Activated CD4-positive, CD25-positive, alpha-beta regulatory T cell treated with anti-CD3 and anti-CD28 coated beads, Interleukin-2, amount 50 U/mL, for 72 hours (primary cell): Measurements from ENCODE around the gene MOB2.
"Not testable (repeated sequence)": the region's sequence is repeated elsewhere in the genome, so short reads cannot be mapped to it uniquely, and the experiment has no call there.

Experiments used
- DNase-seq: peaks from one replicate; pipeline ENCODE4 v3.0.0; 2021

MOB2 gene

DNA sequence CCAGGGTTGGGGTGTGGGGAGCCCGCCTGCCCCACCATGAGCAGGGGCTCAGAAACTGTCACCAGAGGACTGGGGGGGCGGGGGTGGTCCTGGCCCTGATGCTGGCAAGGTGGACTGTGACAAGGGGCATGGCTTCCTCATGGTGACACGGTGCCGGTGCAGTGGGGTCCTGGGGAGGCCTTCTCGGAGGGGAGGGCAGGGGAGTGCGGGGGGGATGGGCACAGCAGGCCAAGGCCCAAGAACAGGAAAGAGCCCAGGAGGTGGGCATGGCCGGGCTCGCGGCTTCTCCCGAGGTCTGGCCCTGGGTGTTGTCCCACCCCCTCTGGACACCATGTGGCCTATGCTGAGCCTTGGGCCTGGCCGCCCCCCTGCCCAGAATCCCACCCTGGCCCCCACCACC, 47.2 kb downstream of the MOB2 start:
- no peak for DNase-seq

GRCh38 chr11:1438967-1439330, 47.6 kb downstream of the MOB2 start:
- DNase-seq: no peak

GRCh38 chr11:1438261-1438966, 48.2 kb downstream of the MOB2 start:
- DNase-seq: no peak

DNA sequence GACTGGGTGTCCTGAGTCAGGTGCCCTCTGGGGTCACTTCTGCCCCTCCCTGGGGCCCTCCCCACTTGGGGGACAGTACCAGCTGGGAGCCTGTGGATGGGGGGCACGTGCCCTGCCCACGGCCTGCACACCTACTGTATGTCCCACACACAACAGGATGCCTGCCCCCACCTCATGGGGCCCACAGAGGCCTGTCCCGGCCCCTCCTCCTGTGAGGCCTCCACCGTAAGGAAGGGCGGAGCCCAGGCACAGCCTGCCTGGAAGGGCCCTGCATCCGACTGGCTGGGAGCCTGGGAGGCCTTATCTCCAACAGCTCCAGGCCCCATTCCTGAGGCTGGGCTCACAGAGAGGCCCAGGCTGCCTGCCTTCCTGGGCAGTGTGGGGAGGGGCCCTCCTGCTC, 49.1 kb downstream of the MOB2 start:
- no peak for DNase-seq

DNA sequence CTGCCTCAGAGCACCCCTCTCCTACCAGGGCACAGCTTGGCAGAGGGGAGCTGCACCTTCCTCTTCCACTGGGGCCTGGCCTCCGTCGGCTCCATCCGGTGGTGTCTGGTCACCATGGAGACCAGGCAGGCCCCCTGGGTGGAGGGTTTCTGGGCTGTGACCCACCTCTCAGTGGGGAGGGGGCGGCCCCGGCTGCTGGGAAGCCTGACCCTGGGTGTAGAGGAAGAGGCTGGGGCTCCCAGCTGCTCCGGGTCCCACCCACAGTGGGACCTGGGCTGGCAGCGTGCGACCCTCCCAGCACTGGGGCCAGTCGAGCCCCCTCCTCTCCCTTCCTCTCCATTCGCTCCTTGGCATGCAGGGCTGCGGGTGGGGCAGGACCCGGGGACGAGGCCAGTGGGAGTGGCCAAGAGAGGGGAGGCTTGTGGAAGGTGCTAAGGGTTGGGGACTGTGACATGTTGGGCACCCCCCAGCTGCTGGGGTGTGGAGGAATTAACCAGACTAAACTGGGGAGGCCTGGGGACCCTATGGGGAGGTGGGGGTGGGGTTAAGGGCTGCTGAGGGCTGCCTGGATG, 50.0 kb downstream of the MOB2 start:
- no peak for DNase-seq

DNA sequence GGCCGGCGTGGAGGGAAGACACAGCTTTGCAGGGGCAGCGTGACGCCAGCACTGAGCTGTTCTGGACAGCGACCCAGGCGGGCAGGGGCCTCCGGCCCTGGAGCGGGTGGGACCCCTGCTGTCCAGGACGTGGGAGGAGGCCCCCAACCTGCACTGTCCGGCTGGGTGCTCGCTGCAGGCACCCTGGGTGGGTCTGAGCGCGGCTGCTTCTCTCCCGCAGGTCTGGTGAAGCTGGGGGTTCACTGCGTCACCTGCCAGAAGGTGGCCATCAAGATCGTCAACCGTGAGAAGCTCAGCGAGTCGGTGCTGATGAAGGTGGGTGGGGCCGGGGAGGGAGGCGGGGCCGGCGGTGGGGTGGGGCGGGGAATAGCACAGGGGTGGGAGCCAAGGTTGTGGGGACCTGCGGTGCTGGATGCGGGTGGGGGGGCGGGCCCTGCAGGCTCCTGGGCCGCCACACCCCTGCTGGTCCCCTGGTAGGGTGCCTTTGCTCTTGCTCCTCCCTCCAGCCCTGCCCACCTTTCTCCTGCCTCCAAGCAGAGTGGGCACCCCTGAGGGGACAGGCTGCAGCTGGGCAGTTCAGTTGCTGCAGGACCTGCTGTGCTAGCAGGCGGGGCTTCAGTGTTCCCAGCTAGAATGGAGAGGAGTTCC, 50.6 kb downstream of the MOB2 start:
- DNase-seq: no peak

DNA sequence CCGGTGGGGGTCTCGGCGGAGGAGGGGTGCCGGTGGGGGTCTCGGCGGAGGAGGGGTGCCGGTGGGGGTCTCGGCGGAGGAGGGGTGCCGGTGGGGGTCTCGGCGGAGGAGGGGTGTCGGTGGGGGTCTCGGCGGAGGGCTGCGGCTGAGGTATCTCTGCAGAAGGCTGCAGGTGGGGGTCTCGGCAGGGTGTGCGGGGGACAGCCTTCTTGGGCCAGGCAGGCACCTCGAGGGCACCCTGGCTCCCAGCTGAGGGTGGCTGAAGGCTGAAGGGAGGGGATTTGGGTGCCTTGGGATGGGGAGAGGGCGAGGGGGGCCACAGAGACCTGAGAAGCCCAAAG, 51.1 kb downstream of the MOB2 start:
- not testable (repeated sequence) for DNase-seq

- DNase-seq: no peak
These were observed 52.5 kb downstream of the MOB2 start for GRCh38 chr11:1433977-1434640.

- DNase-seq: no peak
These were observed 53.0 kb downstream of the MOB2 start for GRCh38 chr11:1433568-1433967.

GRCh38 chr11:1428762-1429316, 57.7 kb downstream of the MOB2 start:
- DNase-seq: no peak

DNA sequence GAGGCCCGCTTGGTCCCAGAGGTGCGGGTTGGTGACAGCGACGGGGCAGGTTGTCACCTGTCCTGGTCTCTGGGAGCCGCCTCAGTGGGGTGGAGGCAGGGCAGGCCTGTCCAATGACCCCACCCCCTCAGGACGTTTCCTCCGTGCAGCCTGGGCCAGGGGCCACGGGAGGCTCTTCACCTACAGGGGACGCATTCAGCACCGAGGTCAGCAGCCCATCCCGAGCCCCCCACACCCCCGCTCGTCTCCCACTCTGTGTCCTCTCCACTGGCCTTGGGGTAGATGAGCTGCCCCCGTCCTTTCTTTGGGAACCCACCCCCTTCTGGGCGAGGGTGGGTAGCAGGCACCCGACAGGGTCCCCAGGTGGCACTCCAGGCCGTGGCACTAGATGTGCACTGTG, 61.1 kb downstream of the MOB2 start:
- no peak for DNase-seq

- DNase-seq: no peak
These were observed 61.6 kb downstream of the MOB2 start for GRCh38 chr11:1425006-1425405.

GRCh38 chr11:1423406-1423805, 63.2 kb downstream of the MOB2 start:
- not testable (repeated sequence) for DNase-seq

DNA sequence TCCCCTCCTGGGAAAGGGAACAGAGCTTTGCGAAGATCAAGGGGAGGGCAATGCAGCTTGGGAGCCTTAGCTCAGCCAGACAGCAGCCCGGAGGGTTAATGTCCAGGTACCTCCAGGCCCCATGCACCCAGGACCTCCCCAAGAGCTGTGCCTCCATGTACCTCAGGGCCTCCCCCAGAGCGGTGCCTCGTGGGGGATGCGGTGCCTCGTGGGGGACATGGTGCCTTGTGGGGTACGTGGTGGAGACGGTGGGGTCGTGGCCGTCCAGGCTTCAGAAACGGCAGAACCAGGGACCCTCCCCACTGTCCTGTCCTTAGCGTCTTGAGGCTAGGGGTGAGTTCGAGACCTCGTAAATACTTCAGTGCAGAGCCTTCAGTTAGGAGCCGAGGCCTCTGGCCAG, 63.6 kb downstream of the MOB2 start:
- no peak for DNase-seq

DNA sequence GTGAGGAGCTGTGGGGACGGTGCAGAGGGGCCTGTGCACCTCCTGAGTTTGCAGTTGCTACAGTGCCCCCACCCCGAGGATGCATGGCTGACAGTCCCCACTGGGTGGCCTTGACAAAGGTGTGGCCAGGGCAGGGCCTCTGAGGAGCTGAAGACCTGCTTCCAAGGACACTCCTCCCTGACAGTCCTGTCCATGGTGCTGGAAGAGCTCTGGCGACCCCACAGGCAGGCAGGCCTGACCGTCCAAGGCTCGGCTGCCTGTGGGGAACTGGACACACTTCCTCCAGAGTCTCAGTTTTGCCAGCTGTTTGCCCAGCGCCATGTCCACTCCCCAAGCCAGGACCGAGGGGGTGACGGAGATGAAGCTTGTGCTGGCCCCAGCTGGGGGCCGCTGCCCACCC, 64.1 kb downstream of the MOB2 start:
- no peak for DNase-seq

DNA sequence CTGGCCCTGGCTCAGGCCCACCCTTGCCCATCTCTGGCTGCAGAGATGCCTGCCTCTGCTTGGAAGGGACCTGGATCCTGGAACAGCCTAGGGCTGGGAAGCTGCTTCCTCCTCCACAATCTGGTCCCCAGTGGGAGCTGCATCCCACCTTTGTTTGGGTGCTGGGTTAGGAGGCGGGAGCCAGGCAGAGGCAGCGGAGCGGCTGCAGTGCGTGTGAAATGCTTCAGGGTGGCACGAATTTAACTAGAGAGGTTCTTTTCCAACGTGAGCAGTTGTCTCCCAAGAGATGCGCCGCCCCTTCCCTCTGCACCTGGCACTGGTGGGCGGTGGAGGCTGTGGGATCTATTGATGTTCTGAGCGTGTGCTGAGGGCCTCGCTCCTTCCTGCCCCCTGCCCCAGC, 65.3 kb downstream of the MOB2 start:
- no peak for DNase-seq

DNA sequence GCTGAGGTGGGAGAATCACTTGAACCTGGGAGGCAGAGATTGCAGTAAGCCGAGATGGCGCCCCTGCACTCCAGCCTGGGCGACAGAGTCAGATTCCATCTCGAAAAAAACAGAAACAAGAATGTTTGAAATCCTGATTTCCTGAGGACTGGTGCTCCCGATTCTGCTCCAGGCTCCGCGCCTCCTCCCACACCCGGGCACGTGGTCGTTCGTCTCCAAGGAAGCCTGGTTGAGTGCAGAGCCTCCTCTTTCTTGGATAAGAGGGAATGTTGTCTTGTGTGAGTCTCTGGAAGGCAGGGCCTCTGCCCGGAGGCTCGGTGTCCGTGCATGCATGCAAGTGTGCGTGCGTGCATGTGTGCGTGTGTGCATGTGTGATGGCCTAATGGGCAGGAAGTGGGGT, 66.8 kb downstream of the MOB2 start:
- DNase-seq: no peak
